Measurements from ENCODE around the gene RBKS.

- TF ChIP-seq CTCF (conservative IDR thresholded peaks at IDR 0.05) (no peak), EZH2 (IDR thresholded peaks at IDR 0.05; ENCODE audit: low read depth) (no peak)
Observed at GRCh38 chr2:27815860-27816438, 74.2 kb downstream of the RBKS start.

All from PC-9 (cell line).